Fibroblast of the conjunctiva (primary cell): ENCODE data around the gene FBXL17.

Source experiments
- DNase-seq: peaks from one replicate; pipeline ENCODE4 v3.0.0-alpha.2; 2010; ENCODE audit warnings: low read depth

The FBXL17 gene

DNA sequence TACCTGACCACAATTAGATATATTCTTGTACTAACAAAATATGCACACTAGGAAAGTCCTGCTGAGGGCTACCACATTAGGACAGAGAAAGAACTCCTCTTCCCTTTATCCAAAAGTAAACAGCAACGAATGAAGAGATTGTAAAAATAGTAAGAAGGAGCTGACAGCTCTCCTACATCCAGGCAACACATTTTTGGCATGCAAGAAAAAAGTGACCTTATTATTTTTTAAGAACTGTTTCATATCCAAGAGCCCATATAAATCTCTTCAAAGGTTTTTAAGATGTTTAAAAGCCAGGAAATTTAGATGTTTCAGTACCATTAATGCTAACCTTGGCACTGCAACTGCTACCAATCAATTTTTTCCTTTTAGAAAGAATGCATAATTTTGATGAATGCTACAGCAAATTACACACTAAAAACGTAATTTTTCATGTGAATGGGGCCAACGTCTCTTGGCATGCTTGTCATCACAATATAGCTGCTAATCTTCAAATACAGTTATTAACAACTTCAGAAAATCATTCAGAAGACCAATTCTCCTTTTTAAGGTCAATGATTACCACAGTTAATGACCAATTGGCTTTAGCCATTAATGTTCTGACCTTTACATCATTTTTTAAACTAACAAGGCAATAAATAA lies 132.0 kb downstream of the FBXL17 start:
- no peak for DNase-seq

GRCh38 chr5:108249095-108249784 lies 132.7 kb downstream of the FBXL17 start:
- no peak for DNase-seq

GRCh38 chr5:108238936-108239887 lies 142.7 kb downstream of the FBXL17 start:
- no peak for DNase-seq

DNA sequence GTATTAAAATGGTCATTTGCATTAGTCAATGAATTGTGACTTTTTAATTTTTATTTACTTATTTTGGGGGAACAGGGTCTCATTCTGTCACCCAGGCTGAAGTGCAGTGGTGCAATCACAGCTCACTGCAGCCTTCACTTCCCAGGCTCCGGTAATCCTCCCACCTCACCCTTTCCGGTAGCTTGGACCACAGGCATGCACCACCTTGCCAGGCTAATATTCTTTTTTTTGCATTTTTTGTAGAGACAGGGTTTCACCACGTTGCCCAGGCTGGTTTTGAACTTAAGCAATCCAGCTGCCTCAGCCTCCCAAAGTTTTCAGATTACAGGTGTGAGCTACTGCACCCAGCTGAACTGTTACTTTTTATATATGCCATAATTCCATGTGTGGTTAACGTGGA lies 143.4 kb downstream of the FBXL17 start:
- no peak for DNase-seq

GRCh38 chr5:108233617-108234155 lies 148.2 kb downstream of the FBXL17 start:
- no peak for DNase-seq

DNA sequence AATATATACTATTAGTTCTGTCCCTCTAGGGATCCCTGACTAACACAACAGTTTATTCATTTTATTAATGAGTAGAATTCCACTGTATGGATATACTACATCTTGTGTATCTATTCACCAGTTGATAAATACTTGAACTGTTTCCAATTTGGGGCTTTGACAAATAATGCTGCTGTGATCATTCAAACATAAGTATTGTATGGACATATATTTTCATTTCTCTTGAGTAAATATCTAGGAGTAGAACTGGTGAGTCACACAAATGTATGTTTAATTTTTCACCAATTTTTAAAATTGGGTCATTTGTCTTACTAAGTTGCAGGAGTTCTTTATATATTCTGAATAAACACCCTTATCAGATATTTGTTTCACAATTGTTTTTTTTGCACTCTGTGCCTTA lies 149.1 kb downstream of the FBXL17 start:
- DNase-seq = no peak

GRCh38 chr5:108222011-108222410 lies 159.9 kb downstream of the FBXL17 start:
- DNase-seq = no peak

DNA sequence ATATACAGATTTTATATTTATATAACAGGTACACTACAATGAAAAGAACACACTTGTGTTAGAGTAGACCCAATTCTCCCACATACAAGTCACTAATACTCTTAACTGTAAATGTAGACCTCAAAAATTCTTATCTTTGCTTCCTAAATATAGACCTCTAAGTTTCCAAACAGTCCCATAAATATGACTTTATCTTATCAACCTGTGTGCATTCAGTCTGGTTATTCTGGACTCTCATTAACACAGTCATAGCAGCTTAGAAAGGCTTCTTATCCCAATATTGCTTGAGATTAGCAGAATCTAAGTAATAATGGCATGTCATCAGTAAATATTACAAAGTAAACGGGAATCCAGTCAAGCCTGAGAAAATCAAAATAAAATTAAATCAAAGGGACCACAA lies 161.1 kb downstream of the FBXL17 start:
- DNase-seq = no peak

GRCh38 chr5:108216890-108217289 lies 165.0 kb downstream of the FBXL17 start:
- no peak for DNase-seq

DNA sequence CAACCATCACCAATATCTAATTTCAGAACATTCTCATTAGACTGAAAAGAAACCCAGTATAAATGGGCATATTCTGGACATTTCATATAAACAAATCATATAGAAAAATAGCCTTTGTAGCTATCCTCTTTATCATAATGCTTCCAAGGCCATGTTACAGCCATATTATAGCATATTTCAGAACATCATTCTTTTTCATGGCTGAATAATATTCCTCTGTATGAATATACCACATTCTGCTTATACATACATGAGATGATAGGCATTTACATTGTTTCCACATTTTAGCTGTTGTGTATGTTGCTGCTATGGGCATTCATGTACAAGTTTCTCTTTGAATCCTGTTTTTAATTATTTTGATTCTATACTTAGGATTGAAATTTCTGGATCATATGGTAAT lies 167.0 kb downstream of the FBXL17 start:
- no peak for DNase-seq

- no peak for DNase-seq
Observed at GRCh38 chr5:108212775-108213346, 169.0 kb downstream of the FBXL17 start.

DNA sequence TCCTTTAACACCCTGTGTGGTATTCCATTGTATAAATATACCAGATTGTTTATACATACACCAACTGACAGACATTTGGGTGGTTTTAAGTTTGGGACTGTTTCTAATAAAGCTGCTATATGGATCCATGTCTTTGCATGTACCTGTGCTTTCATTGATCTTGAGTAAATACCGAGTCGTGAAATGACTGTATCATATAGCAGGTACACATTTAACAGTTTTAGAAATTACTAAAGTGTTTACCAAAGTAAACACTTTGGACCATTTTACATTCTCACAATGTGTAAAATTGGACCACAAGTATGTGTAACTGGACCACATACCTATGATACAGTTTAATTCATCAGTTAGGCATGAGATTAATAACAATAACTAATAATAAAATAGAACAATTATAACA lies 175.2 kb downstream of the FBXL17 start:
- no peak for DNase-seq

GRCh38 chr5:108201721-108202120 lies 180.2 kb downstream of the FBXL17 start:
- DNase-seq = no peak

DNA sequence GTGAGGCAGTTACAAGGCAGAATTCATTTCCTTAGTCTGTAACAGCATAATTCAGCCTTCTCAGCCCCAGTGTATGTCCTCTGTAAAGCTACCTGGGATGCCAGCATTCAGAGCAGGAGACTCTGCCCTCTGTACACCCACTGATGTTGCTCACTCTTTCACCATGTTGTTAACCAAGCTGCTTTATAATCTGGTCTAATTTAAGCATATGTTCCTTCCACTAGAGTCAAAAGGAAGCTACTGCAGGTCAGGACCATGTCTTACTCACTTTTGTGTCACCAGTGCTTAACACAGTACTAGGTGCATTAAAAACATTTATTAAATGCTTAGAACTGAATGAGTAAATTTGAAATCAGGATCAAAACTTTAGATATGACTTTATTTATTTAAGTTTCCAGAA lies 185.6 kb downstream of the FBXL17 start:
- DNase-seq = no peak

GRCh38 chr5:108193021-108193795 lies 188.7 kb downstream of the FBXL17 start:
- no peak for DNase-seq

DNA sequence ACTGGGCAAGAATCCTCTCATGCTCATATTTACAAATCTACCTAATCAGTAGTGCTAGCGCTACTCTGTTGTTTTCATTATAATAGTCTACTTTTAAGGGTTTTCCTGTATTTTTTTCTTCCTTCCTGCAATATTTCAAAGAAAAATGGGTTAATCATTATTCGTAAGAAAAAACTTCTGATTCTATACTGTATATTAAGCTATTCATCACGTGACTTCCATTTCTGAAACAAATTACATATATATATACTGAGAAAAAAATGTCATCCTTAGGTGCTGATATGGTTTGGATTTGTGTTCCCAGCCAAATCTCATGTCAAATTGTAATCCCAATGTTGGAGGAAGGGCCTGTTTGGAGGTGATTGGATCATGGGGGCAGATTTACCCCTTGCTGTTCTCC lies 197.0 kb downstream of the FBXL17 start:
- DNase-seq = no peak

GRCh38 chr5:108181975-108182374 lies 199.9 kb downstream of the FBXL17 start:
- no peak for DNase-seq

GRCh38 chr5:108174286-108174685 lies 207.6 kb downstream of the FBXL17 start:
- no peak for DNase-seq

DNA sequence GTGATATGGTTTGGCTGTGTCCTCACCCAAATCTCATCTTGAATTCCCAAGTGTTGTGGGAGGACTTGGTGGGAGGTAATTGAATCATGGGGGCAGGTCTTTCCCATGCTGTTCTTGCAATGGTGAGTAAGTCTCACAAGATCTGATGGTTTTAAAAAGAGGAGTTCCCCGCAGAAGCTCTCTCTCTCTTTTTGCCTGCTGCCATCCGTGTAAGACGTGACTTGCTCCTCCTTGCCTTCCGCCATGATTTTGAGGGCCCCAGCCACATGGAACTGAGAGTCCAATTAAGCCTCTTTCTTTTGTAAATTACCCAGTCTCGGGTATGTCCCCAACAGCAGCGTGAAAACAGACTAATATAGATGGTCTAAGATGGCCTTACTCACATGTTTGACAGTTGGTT lies 210.1 kb downstream of the FBXL17 start:
- DNase-seq = no peak

DNA sequence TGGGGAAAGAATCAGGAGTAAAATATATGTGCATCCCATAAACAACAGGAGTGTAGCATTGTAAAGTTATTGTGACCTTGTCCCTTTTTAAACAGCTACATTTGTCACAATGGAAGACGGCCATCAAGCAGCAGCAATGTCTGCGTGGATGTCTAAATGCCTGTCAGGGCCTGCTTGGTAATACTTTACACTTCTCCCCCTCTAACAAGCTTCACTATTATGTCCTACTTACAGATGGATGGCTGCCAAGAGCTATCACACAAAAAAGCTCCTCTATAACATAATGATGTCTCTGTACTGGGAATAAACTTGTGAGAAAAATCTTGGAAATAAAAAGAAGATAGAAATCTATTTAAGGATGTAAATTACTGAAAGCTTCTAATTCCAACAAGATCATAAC lies 213.0 kb downstream of the FBXL17 start:
- no peak for DNase-seq

DNA sequence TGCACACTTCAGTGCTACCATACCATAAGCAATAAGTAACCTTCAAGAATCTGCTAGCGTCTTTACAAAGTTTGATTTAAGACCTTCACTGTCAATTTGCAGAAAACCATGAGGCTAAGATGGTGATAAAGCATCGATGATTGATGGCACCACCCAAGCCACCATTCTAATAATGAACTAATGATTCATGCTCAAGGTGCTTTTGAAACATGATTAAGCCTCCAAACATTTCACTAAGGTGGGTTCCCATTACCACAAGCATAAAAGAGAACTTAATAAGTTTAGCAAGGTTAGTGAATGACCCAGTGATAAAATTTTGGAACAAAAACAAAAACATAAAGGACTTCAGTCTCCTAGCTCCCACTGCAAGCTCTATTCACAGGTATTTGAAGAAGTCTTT lies 214.7 kb downstream of the FBXL17 start:
- DNase-seq = no peak
